GM19468 (cell line): ENCODE data around the gene CPPED1.
"Not testable (repeated sequence)": the region's sequence is repeated elsewhere in the genome, so short reads cannot be mapped to it uniquely, and the experiment has no call there.

Experiments used
- ATAC-seq: cut with Tn5 transposase; IDR thresholded peaks from one replicate; pipeline ENCODE4 v1.9.1; 2021; ENCODE audit warnings: mild to moderate bottlenecking, moderate library complexity, moderate number of reproducible peaks; ENCODE audit not compliant: unreplicated experiment; ENCODE audit errors: extremely low read depth

CPPED1 gene

GRCh38 chr16:12802661-12803060 is 1.0 kb downstream of the CPPED1 start:
- ATAC-seq = no peak

DNA sequence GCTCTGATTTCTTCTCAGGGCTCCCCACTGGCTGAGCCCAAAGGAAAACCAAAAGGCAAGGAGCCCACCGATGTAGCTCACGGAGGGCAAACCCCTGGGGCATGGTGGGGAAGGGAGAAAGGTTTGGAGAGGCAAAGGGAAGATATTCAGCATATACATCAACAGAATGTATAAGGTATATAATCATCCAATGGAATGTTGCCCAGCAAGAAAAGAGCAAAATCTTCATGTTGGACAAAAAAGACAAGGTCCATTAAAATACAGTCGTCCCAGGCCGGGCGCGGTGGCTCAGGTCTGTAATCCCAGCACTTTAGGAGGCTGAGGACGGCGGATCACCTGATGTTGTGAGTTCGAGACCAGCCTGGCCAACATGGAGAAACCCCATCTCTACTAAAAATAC is 1.6 kb downstream of the CPPED1 start:
- no peak for ATAC-seq

DNA sequence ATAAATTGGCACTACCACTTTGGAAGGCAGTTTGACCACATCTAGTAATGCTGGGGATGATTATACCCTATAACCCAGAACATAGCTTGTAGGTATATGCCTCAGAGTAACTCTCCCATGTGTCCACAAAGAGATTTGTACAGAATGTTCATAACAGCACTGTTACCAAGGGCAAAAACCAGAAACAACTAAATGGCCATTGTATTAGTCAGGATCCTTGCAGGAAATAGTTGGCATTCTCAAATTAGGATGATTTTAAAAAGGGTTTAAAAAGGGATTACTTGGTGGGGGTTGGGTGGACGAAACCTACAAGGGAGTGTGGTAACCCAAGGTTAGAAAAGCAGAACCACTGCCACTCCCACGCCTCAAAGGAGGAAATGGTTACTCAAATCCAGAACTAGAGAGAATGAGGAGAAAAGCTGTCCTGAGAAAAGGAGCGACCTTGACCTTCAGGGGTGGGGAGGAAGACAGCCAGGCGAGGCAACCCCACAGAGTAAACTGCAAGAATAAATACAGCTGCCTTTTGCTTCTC is 2.1 kb downstream of the CPPED1 start:
- no peak for ATAC-seq

GRCh38 chr16:12800817-12801216 is 2.9 kb downstream of the CPPED1 start:
- no peak for ATAC-seq

DNA sequence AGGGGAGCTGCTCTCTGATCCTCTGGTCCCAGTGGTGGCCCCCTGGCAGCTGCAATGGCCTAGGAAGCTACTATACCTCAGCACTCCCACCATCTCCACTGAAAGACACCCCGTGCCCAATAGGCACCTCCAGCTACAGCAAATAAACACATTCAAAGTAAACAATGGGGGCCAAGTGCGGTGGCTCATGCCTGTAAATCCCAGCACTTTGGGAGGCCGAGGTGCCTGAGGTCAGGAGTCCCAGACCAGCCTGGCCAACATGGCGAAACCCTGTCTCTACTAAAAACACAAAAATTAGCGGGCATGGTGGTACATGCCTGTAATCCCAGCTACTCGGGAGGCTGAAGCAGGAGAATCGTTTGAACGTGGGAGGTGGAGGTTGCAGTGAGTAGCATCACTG is 3.7 kb downstream of the CPPED1 start:
- not testable (repeated sequence) for ATAC-seq

- no peak for ATAC-seq
These were observed 4.8 kb downstream of the CPPED1 start for GRCh38 chr16:12798846-12799245.

DNA sequence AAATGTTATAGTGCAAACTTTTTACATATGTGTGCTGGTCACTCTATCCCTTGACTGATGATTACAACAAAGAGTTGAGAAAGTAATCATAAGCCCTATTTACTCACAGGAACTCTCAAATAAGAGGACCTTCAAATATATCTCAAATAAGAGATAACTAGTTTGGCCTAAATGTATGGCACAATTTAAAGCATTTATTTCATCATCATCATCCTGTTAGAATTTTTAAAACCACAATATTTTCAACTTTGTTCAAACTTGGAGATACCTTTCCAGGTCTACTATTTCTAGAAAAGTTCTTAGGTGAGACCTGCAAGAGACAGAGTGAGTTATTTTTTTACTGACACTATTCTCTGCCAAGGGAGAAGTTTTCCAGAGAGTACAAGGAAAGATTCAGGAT is 5.5 kb downstream of the CPPED1 start:
- ATAC-seq = no peak

- no peak for ATAC-seq
These were observed 7.2 kb downstream of the CPPED1 start for GRCh38 chr16:12796498-12796897.

DNA sequence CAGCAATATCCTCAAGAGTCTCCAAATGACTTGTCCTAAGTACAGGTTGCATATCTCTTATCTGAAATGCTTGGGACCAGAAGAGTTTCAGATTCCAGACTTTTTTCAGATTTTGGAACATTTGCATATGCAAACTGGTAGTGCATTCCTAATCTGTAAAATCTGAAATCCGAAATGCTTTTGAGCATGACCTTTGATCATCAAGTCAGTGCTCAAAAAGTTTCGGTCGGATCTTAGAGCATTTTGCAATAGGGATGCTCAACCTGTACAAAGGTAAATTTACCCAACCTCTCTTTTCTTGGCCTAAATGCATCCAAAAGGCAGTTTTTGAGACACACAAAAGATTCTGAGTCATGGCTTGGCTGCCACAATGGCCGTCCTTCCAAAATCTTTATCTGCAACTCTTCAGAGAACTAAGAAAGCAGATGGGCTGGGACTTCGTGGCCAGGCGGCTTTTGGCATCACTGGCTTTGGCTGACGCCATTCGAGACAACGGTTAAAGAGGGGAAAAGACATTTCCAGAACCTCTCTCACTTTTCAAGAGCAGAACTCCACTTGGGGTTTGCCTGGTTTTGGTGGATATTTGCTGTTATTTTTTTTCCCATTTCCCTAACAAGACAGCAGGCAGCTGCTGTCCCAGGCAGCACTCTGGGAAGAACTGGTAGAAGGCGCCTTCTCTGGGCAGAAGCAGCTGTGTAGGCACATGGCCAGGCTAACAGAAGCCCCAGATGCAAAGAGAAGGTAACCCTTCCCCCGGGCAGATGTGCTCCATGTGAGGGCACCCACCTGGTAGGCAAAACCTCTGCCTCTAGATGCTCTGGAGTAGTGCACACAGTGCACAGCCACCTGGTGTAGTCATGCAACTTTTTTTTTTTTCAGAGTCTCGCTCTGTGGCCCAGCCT is 8.9 kb downstream of the CPPED1 start:
- ATAC-seq = no peak

- no peak for ATAC-seq
These were observed 9.8 kb downstream of the CPPED1 start for GRCh38 chr16:12793865-12794240.

DNA sequence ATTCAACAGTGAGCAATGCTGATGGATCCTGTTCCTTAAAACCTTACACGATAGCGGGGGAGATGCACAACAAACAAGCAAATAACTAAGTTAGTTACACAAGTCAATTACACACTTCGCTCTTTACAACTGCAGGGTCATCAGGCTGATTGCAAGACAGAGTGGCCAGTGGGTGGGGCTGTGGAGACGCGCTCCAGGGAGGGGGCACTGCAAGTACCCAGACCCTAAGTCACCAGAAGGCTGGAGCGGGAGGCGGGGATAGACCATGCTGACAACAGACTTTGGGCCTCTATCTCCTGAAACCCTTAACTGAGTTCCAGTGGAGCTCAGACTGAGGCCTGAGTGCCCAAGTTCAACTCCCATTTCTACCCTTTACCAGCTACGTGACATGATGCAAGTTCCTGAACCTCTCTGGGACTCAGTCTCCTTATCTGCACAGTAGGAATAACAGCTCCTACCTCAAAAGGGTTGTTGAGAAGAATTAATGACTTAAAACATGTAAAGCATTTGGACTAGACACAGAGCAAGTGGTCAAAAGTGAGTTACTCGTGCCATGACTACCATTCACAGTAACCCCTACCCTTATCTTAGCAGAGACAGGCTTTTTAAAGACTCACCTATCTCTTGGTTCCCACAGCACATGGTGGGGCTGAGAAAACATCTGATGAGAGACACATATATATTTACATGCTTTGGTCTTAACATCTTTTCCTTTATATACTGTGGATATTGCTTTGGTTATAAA is 10.4 kb downstream of the CPPED1 start:
- ATAC-seq = no peak

GRCh38 chr16:12792528-12792927 is 11.2 kb downstream of the CPPED1 start:
- not testable (repeated sequence) for ATAC-seq

DNA sequence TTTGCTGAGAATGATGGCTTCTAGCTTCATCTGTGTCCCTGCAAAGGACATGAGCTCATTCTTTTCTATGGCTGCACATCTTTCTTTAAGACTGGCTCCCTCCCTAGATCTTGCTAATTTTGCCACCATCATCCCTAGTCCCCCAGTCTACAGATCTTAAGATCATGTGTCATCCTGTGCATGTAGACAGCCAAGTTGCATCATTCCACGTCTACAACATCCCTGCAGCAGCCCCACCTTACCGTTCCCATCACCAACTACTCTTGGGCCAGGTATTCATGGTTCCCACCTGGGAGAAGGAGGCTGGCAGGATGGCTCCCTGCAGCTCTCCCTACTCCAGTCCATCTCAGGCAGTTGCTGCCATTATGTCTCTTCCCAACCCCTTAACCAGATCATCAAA is 12.3 kb downstream of the CPPED1 start:
- ATAC-seq = no peak

DNA sequence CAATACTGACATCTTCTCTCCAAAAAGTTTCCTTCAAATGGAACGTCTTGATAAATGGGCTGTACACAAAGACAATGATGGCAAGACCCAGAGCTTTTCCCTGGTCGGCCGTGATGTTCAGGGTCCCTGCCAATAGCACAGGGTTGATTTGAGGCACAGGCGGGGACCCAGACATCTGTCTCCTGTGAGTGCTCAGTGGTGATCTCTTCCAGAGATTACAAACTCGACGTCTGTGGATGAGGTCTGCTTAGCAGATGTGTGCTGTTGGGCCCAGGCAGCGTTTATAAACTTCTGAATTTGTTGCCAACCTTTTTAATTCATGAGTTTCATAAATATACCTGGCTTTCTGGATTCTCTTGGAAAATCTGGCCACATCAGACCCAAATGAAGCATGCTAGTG is 14.9 kb downstream of the CPPED1 start:
- no peak for ATAC-seq

DNA sequence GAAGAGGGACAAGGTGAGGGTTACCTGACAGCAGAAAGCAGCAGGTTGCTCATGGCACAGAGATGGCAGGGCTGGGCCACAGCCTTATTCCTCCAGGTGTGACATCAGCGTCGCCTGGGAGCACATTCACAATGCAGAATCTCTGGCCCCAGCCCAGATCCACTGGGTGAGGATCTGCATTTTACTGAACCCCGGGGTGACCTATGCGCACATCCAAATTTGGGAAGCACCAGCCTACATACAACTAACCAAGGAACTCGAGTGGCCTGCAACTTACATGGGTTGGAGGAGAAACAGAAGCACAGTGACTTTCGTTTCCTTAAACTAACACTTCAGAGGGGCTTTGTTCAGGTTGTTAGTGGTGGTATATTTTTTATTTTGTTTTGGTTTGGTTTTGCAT is 17.6 kb downstream of the CPPED1 start:
- ATAC-seq = no peak

- no peak for ATAC-seq
These were observed 19.6 kb downstream of the CPPED1 start for GRCh38 chr16:12784076-12784475.

- no peak for ATAC-seq
These were observed 21.9 kb downstream of the CPPED1 start for GRCh38 chr16:12781777-12782176.

DNA sequence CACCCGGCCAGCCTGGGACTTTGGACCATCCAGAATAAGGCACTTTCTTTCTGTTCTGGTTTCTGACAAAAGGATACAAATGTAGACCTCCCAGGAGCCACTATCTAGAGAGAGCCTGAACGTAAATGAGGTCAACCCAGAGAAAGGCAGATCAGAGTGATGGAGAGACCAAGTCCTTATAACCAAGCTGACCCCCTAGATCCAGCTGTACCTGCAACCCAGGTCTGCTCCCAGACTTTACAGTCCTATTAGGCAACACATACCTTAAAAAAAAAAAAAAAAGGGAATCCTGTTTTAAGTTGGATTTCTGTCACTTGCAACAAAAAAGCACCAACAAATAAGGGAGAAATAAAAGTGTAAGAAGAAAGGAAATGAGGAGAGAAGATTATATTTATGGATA is 23.2 kb downstream of the CPPED1 start:
- no peak for ATAC-seq

DNA sequence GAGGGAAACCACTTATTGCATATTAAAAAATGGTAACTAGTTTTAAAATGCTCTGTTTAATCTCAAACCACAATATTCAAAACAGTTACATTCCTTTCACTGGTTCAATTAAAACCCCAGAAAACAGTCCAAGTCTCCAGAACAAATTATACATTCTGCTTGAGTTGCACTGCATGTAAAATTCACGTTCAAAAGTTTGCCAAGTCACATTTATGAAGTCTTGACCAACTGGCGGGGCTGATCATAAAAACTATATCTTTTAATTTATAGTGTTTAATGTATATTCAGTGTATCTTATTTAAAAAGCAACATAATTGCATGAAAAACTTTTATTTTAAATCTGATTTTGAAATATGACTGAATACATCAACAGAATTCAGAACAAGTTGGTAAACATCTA is 25.0 kb downstream of the CPPED1 start:
- no peak for ATAC-seq

GRCh38 chr16:12775656-12776236 is 27.9 kb downstream of the CPPED1 start:
- no peak for ATAC-seq

DNA sequence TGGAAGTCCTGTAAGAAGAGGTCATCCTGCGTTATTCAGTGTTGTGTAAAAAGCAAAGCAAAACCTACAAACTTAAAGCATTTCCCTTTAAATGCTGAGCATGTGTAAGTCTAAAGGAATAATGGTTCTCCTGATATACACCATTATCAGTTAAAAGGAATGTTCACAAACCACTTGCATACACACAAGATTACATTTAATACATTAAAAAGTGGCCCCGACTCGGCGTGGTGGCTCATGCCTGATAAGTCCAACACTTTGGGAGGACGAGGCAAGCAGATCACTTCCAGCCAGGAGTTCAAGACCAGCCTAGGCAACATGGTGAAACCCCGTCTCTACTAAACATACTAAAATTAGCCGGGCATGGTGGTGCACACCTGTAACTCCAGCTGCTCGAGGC is 30.5 kb downstream of the CPPED1 start:
- ATAC-seq = no peak
